HG02610 (cell line): ENCODE data around the gene KRT32.
A peak's percentile ranks its signal among the peaks of the same experiment; 100 is the strongest.

ENCODE experiments used
- ATAC-seq: cut with Tn5 transposase; IDR thresholded peaks from one replicate; pipeline ENCODE4 v1.9.1; 2021; ENCODE audit warnings: mild to moderate bottlenecking, moderate library complexity; ENCODE audit not compliant: unreplicated experiment

The KRT32 gene

GRCh38 chr17:41466988-41467387, at the start of gene KRT32:
Gene KRT32 (minus strand): TSS chr17:41467386. CDS start chr17:41467325, 61 bp downstream.
- no peak for ATAC-seq

GRCh38 chr17:41516830-41517283, 49.7 kb upstream of the KRT32 start:
- no peak for ATAC-seq

- no peak for ATAC-seq
Observed at GRCh38 chr17:41516147-41516829, 49.1 kb upstream of the KRT32 start.

GRCh38 chr17:41513168-41513547, 46.0 kb upstream of the KRT32 start:
- ATAC-seq: no peak

- ATAC-seq: no peak
Observed at GRCh38 chr17:41512546-41513167, 45.5 kb upstream of the KRT32 start.

- no peak for ATAC-seq
Observed at GRCh38 chr17:41511716-41512115, 44.5 kb upstream of the KRT32 start.

GRCh38 chr17:41511116-41511515, 43.9 kb upstream of the KRT32 start:
- no peak for ATAC-seq

- no peak for ATAC-seq
Observed at GRCh38 chr17:41510251-41511065, 43.3 kb upstream of the KRT32 start.

- no peak for ATAC-seq
Observed at GRCh38 chr17:41507315-41507880, 40.2 kb upstream of the KRT32 start.

- ATAC-seq: no peak
Observed at GRCh38 chr17:41505809-41506767, 38.9 kb upstream of the KRT32 start.

- no peak for ATAC-seq
Observed at GRCh38 chr17:41505007-41505808, 38.0 kb upstream of the KRT32 start, which contains the start of gene KRT13. Gene KRT13 (minus strand): TSS chr17:41505612. CDS start chr17:41505550, 62 bp downstream.

GRCh38 chr17:41504246-41504977, 37.2 kb upstream of the KRT32 start:
- ATAC-seq: no peak

- ATAC-seq: no peak
Observed at GRCh38 chr17:41503202-41503601, 36.0 kb upstream of the KRT32 start.

GRCh38 chr17:41500131-41500911, 33.1 kb upstream of the KRT32 start:
- ATAC-seq: no peak

GRCh38 chr17:41499714-41500113, 32.5 kb upstream of the KRT32 start:
- ATAC-seq: no peak

- no peak for ATAC-seq
Observed at GRCh38 chr17:41498276-41498675, 31.1 kb upstream of the KRT32 start.

- ATAC-seq: peak; percentile 76
Observed at GRCh38 chr17:41496803-41497484, 29.8 kb upstream of the KRT32 start.
